ENCODE results near the gene BMP8A. TPM values are rescaled to one million over a fixed set of nuclear protein-coding genes. Genes with fewer than 3 reads are reported as not detected.
"Not testable (repeated sequence)": the region's sequence is repeated elsewhere in the genome, so short reads cannot be mapped to it uniquely, and the experiment has no call there.

The BMP8A gene
- total RNA-seq, 1 donor from 2014 or later = 0.58 TPM

GRCh38 chr1:39452081-39452480 is 39.4 kb upstream of the BMP8A start:
- peaks cover 6% of the 10 kb centered on the region for H3K36me3 ChIP-seq (ENCODE audit: control insufficient read depth, insufficient read depth, low read length)
- no peak for DNase-seq (ENCODE audit: low read depth)
- no peak overlapping the region for H3K4me3 ChIP-seq (ENCODE audit: low read depth, low read length)
- TF ChIP-seq CTCF (IDR thresholded peaks at IDR 0.05; ENCODE audit: insufficient read depth, low read length, poor library complexity, severe bottlenecking) = no peak
- H3K27me3 ChIP-seq (ENCODE audit: control insufficient read depth, insufficient read depth, low read length) = no peaks in the 10 kb centered on the region

GRCh38 chr1:39452540-39452939 is 38.9 kb upstream of the BMP8A start:
- H3K36me3 ChIP-seq (ENCODE audit: control insufficient read depth, insufficient read depth, low read length) = peaks cover 8% of the 10 kb centered on the region
- no peak for TF ChIP-seq CTCF (IDR thresholded peaks at IDR 0.05; ENCODE audit: insufficient read depth, low read length, poor library complexity, severe bottlenecking)
- no peak for DNase-seq (ENCODE audit: low read depth)

GRCh38 chr1:39453603-39454002 is 37.8 kb upstream of the BMP8A start:
- Histone ChIP-seq H3K4me3 (ENCODE audit: low read depth, low read length) (no peak overlapping the region), H3K27me3 (ENCODE audit: control insufficient read depth, insufficient read depth, low read length) (no peaks in the 10 kb centered on the region), H3K36me3 (ENCODE audit: control insufficient read depth, insufficient read depth, low read length) (peaks cover 8% of the 10 kb centered on the region)
- no peak for DNase-seq (ENCODE audit: low read depth)
- no peak for TF ChIP-seq CTCF (IDR thresholded peaks at IDR 0.05; ENCODE audit: insufficient read depth, low read length, poor library complexity, severe bottlenecking)

More at GRCh38 chr1:39452540-39452939, 38.9 kb upstream of the BMP8A start:
- Histone ChIP-seq H3K27me3 (ENCODE audit: control insufficient read depth, insufficient read depth, low read length) (no peaks in the 10 kb centered on the region), H3K4me3 (ENCODE audit: low read depth, low read length) (no peak overlapping the region)

GRCh38 chr1:39458991-39459390 is 32.4 kb upstream of the BMP8A start:
- Histone ChIP-seq H3K4me3 (ENCODE audit: low read depth, low read length) (no peak overlapping the region), H3K27me3 (ENCODE audit: control insufficient read depth, insufficient read depth, low read length) (no peaks in the 10 kb centered on the region), H3K36me3 (ENCODE audit: control insufficient read depth, insufficient read depth, low read length) (peaks cover 12% of the 10 kb centered on the region)
- no peak for DNase-seq (ENCODE audit: low read depth)
- no peak for TF ChIP-seq CTCF (IDR thresholded peaks at IDR 0.05; ENCODE audit: insufficient read depth, low read length, poor library complexity, severe bottlenecking)

GRCh38 chr1:39462074-39462473 is 29.4 kb upstream of the BMP8A start:
- Histone ChIP-seq H3K36me3 (ENCODE audit: control insufficient read depth, insufficient read depth, low read length) (peaks cover 9% of the 10 kb centered on the region), H3K27me3 (ENCODE audit: control insufficient read depth, insufficient read depth, low read length) (no peaks in the 10 kb centered on the region), H3K4me3 (ENCODE audit: low read depth, low read length) (no peak overlapping the region)
- no peak for DNase-seq (ENCODE audit: low read depth)
- TF ChIP-seq CTCF (IDR thresholded peaks at IDR 0.05; ENCODE audit: insufficient read depth, low read length, poor library complexity, severe bottlenecking) = no peak

- no peak for DNase-seq (ENCODE audit: low read depth)
- Histone ChIP-seq H3K36me3 (ENCODE audit: control insufficient read depth, insufficient read depth, low read length) (peaks cover 6% of the 10 kb centered on the region), H3K4me3 (ENCODE audit: low read depth, low read length) (no peak overlapping the region), H3K27me3 (ENCODE audit: control insufficient read depth, insufficient read depth, low read length) (no peaks in the 10 kb centered on the region)
- TF ChIP-seq CTCF (IDR thresholded peaks at IDR 0.05; ENCODE audit: insufficient read depth, low read length, poor library complexity, severe bottlenecking) = no peak
Observed at GRCh38 chr1:39466413-39467107, 24.9 kb upstream of the BMP8A start.

GRCh38 chr1:39467108-39467720 is 24.2 kb upstream of the BMP8A start:
- DNase-seq (ENCODE audit: low read depth); H3K4me3 ChIP-seq (ENCODE audit: low read depth, low read length); H3K27me3 ChIP-seq (ENCODE audit: control insufficient read depth, insufficient read depth, low read length); H3K36me3 ChIP-seq (ENCODE audit: control insufficient read depth, insufficient read depth, low read length): not testable (repeated sequence)
